WI38 (cell line): Measurements from ENCODE around the gene PDE3B.
"Not testable (repeated sequence)": the region's sequence is repeated elsewhere in the genome, so short reads cannot be mapped to it uniquely, and the experiment has no call there.

Experiments used
- H3K4me3 ChIP-seq: 2 replicates; pipeline ENCODE4 v1.5.1; 2011; ENCODE audit warnings: low read depth, mild to moderate bottlenecking, control low read depth, low read length
- CTCF ChIP-seq: IDR thresholded peaks from 2 replicates; pipeline ENCODE4 v1.5.1; 2012; ENCODE audit warnings: low read depth, mild to moderate bottlenecking, control low read depth, low read length

Gene PDE3B

DNA sequence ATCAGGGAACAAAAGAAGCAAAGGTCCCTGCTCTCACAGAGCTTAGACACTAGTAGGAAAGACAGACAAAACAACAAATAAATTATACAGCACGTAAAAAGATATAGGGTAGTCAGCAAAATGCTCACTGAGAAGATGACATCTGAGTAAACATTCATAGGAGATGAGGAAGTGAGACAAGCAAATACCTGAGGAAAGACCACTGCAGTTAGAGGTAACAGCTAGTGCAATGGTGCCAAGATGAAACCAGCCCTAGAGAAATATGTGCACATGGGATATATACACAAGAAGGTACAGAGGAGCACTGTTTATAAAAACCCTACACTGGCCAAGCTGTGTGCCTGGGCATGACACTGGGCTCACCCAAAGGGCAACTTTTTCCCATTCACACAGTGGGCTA lies 238.6 kb downstream of the PDE3B start:
- no peak overlapping the region for H3K4me3 ChIP-seq
- no peak for TF ChIP-seq CTCF

GRCh38 chr11:14883683-14884082 lies 240.1 kb downstream of the PDE3B start:
- not testable (repeated sequence) for H3K4me3 ChIP-seq

DNA sequence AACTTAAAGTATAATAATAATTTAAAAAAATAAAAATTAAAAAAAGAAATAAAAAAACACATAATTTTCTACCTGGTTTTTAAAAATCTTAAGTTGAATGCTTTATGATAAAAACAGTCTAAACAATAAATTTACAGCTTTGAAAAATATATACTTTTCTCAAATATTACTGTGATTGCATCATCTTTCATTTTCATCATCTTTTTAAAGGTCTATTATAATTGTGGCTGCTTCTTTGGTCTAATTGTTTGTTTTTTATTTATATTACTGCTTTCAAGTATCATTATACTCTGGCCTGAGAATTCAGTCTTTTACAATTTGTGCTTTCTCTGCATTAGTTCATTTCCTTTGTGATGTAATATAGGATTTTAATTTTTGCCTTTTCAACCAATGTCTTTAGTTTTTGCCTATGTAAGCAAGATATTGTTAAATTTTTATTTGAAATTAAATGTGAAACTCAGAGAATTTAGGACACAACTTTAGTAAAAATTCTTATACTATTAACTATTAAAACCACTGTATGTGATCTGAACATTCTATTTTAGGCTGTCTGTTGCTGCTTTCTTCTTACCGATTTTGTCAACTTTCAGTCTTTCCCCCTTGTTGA lies 241.2 kb downstream of the PDE3B start:
- no peak for TF ChIP-seq CTCF
- H3K4me3 ChIP-seq, result no peak overlapping the region

- TF ChIP-seq CTCF, result no peak
- H3K4me3 ChIP-seq, result no peak overlapping the region
These were observed 242.9 kb downstream of the PDE3B start for GRCh38 chr11:14886513-14886912.

DNA sequence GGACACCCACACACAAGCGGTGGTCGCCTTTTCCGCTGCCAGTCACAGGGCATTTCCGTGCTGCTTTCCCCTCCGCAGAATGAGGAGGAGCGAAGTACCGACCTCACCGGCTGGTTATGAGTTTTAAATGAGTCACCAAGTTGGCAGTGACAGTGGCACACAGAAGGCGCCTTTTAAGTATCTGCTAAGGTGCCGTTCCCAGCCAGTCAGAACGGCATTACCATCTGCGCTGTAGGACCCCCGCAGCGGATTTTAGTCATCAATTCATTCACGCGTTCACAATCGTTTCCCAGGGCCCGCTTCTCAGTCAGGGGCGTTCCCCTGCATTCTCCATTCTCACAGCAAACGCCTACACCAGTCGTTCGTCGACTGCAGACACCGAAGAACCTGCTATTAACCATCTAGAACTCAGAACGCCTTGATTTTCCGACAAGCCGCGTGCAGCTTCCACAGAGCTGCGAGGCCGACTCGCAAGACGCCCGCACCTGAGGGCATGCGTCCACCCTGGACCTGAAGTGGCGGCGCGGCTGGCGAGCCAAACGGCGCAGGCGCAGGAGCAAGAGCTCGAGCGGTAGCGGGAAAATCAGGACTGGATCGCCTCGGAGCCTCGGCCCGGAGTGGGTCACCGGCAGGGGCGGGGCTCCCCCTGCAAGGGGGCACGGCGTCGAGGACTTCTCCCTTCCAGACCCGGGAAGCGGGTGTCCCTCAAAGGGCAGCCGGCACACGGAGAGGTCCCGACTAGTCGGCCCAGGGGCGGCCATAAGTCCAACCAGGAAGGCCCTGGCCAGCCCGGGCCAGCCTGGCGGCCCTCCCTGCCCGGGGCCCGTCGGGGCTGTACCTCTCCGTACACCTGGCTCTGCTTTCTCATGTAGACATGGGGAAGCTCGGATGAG lies 247.8 kb downstream of the PDE3B start:
- no peak for TF ChIP-seq CTCF
- peak overlapping the region; percentile 60 for H3K4me3 ChIP-seq

DNA sequence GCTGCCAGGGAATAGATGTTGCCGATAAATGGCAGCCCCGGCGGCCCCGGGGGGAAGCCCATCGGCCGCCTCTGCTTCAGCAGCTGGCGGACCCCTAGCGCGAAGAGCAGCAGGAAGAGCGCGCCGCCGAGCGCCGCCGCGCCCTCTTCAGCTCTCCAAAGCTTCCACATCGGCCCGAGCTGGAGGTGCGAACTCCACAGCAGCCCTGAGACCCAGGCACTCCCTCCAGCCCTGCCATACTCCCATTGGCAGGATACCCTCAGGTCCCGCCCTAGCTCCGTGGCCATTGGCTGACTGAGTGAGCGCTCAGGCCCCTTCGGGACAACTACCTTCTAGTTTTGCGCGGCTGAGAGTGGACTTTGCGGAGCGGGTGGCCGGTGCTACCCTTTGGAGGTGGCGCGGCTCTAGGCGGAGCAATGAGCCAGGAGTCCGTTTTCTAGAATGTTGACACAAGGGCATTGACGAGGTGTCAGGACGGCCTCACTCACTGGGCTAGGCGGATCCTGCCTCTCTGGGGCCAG lies 248.5 kb downstream of the PDE3B start, which contains the start of gene CYP2R1:
TSS of gene CYP2R1 (minus strand) at position 196 of the 521 bp plus-strand sequence. CDS start at position 170, 26 bp downstream.
- H3K4me3 ChIP-seq, result peak within 1 kb of the TSS; percentile 60
- TF ChIP-seq CTCF, result no peak

GRCh38 chr11:14892577-14892976 lies 249.0 kb downstream of the PDE3B start:
- no peak overlapping the region; the same call in 1 of the 2 replicates for H3K4me3 ChIP-seq
- TF ChIP-seq CTCF, result no peak
